CD4-positive, alpha-beta T cell treated with Interleukin-6 for 4 hours (primary cell): Measurements from ENCODE around the gene CCDC69.
A peak's percentile ranks its signal among the peaks of the same experiment; 100 is the strongest.
"Not testable (repeated sequence)": the region's sequence is repeated elsewhere in the genome, so short reads cannot be mapped to it uniquely, and the experiment has no call there.

Source experiments
- DNase-seq: peaks from one replicate; pipeline ENCODE4 v3.0.0-alpha.2; 2020; ENCODE audit warnings: mixed read lengths

CCDC69 gene

DNA sequence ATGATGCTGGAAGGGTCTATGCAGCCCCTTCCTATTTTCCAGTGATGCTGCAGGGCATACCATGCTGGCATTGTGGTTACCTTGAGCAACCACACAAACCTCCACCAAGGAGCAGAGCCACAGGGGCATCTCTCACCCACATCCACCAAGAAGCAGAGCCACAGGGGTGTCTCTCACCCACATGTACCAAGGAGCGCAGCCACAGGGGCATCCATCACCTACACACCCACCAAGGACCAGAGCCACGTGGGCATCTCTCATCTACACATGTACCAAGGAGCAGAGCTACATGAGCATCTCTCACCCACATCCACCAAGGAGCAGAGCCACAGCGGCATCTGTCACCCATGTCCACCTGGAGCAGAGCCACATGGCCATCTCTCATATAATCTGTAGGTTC is 20.3 kb upstream of the CCDC69 start:
- DNase-seq: no peak

DNA sequence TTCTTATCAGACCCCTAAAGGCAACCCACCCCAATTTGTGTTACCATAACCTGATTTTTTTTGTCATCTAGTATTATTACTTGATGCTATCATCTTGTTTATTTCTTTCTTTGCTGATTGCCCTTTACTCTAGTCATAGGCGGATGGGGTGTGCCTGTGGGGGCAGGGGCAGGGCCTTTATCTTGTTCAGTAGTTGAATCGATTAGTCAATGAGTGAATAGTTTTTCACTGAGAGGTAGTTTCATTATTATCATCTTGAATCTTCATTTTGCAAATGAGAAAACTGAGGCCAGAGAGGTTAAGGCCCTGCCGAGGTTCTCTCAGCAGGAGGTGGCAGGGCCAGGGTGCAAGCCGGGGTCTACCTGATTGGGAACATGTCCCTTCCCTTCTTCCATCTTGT is 19.7 kb upstream of the CCDC69 start:
- no peak for DNase-seq

- no peak for DNase-seq
Measured at GRCh38 chr5:151243127-151243526, 19.2 kb upstream of the CCDC69 start.

DNA sequence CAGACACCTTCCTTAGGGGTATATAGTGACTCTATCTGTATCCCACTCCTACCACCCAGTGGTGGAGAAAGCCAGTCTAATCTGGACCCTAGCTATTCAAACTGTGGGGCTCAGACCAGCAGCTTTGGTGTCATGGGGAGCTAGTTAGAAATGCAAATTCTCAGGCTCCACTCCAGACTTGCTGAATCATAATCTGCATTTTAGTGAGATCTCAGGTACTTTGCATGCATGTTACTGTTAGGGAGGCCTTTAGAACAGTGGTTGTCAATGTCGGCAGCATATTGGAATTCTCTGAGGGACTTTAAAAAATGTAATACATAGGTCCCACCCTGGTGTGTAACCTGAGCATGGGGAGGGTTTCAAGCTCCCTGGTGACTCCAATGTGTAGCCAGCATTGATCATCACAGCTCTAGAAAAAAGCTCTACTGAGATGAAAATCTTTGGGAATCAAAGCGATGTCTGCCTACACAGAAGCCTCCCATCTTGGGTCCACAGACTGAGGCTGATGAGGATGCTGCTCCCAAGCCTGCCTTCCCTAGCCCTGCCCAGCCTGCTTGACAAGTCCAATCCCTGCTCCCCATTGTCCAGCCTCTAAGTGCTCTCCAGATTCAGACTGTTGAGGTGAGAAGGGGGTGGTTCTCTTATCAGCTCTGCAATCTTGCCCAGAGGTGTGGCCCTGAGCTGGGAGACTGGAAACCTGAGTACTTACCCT is 17.2 kb upstream of the CCDC69 start:
- no peak for DNase-seq

- not testable (repeated sequence) for DNase-seq
Measured at GRCh38 chr5:151240268-151240835, 16.5 kb upstream of the CCDC69 start.

DNA sequence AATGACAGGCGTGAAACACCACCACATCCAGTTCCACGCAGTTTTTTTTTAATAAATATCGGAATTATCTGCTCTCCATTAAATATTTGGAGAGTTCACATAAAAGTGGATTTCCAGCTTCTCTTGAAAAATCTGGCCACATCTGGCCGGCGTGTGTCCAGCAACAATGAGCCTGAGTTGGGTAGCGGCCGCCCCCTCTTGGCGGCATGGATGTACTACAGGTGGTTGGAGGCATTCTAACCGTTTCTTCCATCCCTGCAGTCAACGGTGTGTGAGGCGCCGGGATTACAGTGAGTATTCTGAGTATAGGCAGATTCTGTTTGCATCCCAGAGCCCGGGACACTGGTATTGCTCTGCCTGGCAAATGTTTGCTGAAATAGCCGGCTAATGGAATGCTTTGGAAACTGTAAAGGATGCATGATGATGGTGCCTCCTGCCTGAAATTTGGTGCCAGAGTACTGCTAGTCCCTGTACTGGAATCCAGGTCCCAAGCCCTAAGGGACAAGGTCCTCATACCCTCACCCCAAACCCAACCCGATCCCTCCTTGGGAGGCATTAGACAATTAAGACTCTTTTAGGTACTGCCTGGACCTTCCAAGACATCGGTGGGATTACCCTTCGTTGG is 15.5 kb upstream of the CCDC69 start:
- DNase-seq: peak; percentile 72

- no peak for DNase-seq
Measured at GRCh38 chr5:151238303-151238741, 14.4 kb upstream of the CCDC69 start.

DNA sequence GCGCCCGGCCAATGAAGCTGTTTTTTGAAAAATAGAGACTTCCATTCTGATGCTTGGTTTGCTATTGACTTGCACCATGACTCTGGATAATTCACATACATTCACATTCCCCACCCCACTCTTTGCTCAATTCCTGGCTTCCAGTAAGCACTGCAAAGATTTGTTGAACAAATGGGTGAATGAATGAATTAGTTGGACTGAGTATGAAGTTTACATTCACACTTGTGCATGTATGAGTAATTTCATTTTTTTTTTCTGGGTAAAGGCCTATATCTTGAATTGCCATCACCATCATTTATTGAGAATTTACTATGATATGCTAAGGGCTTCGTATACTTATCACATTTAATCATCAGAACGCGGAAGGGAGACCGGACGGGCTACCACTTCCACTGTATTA is 13.8 kb upstream of the CCDC69 start:
- DNase-seq: no peak

DNA sequence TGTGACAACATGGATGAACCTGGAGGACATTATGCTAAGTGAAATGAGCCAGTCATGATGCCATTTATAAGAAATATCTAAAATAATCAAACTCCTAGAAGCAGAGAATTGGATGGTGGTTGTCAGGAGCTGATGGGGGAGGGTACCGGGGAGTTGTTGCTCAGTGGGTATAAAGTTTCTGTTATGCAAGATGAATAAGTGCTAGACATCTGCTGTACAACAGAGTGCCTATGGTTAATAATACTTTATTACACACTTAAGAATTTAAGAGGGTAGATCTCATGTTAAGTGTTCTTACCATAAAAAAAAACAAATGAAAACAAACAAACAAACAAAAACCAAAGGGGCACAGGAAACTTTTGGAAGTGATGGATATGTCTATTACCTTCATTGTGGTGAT is 13.0 kb upstream of the CCDC69 start:
- no peak for DNase-seq

DNA sequence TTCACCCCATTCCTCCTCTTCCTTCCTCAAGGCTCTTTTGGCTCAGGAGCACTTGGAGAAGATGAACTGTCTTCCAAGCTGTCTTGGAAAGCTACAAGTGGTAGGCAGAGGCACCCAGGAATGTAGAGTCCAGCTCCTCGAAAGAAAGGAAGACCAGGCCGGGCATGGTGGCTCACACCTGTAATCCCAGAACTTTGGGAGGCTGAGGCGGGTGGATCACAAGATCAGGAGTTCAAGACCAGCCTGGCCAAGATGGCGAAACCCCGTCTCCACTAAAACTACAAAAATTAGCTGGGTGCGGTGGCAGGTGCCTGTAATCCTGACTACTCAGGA is 11.3 kb upstream of the CCDC69 start:
- DNase-seq: not testable (repeated sequence)

- peak; percentile 66 for DNase-seq
Measured at GRCh38 chr5:151234476-151235238, 10.8 kb upstream of the CCDC69 start.

DNA sequence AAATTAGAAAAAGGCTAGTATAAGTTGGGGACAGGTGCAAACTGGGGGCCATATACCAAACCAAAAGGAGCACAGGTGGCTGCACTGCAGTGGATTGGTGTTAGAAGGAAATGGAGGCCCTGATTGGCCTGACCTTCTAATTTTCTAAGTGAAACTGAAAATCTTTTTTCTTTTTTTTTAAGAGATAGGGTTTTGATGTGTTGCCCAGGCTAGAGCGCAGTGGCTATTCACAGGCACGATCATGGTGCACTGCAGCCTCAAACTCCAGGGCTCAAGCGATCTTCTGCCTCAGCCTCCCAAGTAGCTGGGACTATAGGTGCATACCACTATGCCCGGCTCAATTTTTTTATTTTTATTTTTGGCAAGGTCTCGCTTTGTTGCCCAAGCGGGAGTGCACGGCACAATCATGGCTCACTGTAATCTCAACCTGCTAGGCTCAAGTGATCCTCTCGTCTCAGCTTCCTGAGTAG is 9.8 kb upstream of the CCDC69 start:
- no peak for DNase-seq

DNA sequence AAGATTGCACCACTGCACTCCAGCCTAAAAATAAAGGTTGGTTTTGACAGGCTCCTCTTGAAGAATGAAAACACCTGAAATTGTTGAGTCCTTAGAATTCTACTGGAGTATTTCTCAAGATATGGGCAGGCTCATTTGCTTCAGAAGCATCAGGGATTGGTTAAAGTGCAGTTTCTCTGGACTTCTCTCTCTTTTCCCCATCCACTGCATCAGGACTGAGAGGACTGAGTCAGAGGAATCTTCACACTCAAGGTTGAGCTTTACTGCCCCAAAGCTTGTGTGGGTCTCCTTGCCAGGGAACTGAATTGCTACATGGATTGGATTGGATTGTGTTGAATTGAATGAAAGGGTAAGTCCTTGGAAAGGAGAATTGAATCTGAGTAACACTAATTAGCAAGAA is 7.5 kb upstream of the CCDC69 start:
- DNase-seq: no peak

DNA sequence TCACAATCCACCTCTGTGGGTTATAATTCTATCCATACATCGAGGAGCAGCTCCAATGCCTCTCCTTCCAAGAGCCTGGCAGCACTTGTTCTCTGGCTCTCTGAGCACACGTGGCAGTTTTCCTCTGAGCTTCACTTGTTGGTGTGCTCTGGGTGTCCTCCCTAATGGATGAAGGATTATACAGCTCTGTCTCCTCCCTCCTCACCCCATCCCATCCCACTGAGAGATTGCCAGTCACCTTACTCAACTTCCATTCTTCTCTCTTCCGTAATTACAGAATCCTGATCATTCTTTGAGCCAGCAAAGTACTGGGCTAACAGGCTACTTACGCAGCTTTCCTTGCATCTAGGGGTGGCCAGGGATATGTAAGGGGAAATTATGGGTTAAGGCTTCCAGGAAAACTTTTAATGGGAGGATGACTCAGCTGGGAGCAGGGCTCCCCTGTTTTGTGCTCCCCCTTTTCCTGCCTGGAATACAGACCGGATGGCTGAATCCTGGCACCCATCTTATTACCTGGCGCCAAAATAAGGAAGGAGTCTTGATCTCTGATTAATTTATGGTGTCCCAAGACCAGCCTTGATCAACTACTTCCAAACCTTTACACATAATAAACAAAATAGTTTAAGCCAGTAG is 6.3 kb upstream of the CCDC69 start:
- no peak for DNase-seq

DNA sequence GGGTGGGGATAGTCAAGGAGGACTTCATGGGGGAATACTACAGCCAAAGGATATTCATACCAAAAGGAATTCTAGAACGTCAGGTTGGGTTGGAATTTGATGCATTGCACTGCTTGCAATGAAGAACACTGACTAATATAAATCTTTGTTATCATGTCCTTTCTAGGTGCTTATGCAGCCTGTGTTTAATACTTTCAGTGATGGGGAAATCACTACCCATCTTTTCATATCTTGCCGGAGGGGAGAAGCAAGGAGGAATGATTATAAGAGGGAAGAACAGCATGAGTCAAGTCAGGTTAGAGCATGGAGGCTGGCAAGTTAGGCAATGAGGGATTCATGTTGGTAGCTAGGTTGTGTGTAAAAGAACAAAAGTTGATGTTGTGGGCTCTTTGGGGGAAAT is 5.1 kb upstream of the CCDC69 start:
- no peak for DNase-seq

GRCh38 chr5:151227918-151228447 is 4.1 kb upstream of the CCDC69 start:
- DNase-seq: no peak

- DNase-seq: no peak
Measured at GRCh38 chr5:151225475-151225874, 1.6 kb upstream of the CCDC69 start.

DNA sequence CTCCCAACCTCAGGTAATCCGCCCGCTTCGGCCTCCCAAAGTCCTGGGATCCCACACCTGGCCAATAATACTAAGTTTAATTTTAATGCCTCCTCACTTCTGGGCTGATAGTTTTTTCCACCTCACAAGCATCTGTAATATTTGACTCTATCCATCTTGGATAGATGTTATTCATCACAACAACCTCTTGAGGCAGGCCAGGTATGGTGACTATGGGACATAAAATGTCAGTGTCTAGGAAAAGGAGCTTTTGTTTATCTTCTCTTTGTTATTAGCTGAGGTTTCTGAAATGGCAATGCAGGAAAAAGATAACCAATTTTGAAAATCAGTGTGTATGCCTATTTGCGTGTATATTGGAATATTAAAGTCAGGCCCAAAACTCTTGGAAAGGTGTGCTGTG is 1.2 kb upstream of the CCDC69 start:
- DNase-seq: no peak

DNA sequence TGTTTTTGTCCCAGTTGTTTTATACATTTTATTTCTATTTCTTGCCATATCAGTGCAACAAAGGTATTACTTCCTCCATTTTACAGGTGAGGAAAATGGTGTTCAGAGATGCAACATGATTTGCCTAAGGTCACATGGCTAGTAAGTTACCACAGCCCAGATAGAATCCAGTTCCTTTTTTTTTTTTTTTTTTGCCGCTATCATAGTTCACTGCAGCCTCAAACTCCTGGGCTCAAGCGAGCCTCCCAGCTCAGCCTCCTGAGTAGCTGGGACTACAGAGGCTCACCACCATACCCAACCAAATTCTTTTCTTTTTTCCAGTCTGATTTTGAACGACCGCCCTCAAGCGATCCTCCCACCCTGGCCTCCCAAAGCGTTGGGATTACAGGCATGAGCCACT is 480 bp upstream of the CCDC69 start:
- DNase-seq: no peak

DNA sequence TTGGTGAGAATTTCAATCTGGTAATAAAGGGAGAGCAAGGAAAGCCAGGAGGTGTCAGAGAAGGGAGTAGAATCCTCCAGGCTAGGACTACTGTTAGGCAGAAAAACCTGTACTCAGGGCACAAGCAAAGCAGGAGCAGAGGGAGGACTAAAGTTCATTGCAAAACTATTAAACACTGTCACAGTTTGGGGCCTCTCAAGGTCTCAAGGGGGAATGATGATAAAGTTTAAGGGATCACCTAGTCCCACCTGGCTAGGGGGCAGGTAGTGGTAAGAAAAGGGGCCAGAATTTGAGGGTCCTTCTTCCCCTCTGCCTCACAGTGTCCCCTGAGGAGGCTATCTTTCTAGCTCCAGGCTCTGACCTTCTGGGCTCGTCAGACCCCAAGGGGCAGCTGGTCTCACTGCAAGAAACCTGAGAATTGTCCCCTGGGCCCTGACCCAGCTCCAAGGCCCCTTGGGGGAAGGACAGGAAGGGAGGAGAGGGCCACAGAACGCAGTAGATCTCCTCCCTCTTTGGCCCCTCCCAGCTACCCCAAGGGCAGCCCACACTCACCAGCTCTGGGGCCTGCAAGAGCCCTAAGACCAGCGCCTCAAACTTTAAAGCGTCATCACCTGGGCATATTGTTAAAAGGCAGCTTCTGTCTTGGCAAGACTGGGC is 974 bp downstream of the CCDC69 start:
- DNase-seq: peak; percentile 72

- DNase-seq: peak; percentile 40
Measured at GRCh38 chr5:151222054-151222789, 1.7 kb downstream of the CCDC69 start.

DNA sequence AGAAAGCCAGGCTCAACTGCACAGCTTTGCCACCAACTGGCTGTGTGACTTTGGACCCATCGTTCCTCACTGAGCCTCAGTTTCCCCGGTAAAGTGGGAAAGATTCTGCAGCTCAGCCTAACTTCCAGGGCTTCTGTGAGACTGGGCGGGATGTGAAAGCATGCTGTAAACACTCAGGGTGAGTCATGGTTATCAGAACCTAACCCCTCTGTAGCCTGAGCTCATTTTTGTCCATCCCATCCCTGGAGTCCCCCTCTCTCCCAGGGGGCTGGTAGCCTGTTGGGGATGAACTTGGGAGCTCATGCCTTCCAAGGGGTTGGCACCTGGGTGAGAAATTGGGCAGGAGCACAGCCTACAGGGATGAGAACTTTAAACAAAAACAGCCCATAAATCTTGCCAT is 2.3 kb downstream of the CCDC69 start:
- peak; percentile 46 for DNase-seq
